Liver (tissue), 9 donors: ENCODE results near the gene THADA. TPM values are rescaled to one million over a fixed set of nuclear protein-coding genes. Genes with fewer than 3 reads are reported as not detected.

Experiments used
- DNase-seq: peaks from one replicate; pipeline ENCODE4 v3.0.0-alpha.2; 2017; ENCODE audit warnings: low spot score
- H3K27ac ChIP-seq, 2 donors: one replicate each; pipeline ENCODE4 v1.7.0; 2013; ENCODE audit warnings: inconsistent platforms in 2 of 2, low read length in 2 of 2, control low read depth in 1 of 2, low read depth in 1 of 2, mild to moderate bottlenecking in 1 of 2
- H3K27me3 ChIP-seq, 4 donors: one replicate each; pipeline versions ENCODE4 v1.6.1 to v1.7.0; 2013; ENCODE audit warnings: low read length in 3 of 4, inconsistent platforms in 1 of 4, mild to moderate bottlenecking in 1 of 4, moderate library complexity in 1 of 4; ENCODE audit not compliant: control insufficient read depth in 4 of 4, insufficient read depth in 4 of 4
- H3K36me3 ChIP-seq, 4 donors: one replicate each; pipeline versions ENCODE4 v1.6.1 to v1.7.0; 2013; ENCODE audit warnings: low read length in 3 of 4, mild to moderate bottlenecking in 3 of 4, low read depth in 1 of 4, moderate library complexity in 1 of 4; ENCODE audit not compliant: control insufficient read depth in 4 of 4, insufficient read depth in 3 of 4
- H3K4me1 ChIP-seq, 4 donors: one replicate each; pipeline versions ENCODE4 v1.6.1 to v1.7.0; 2013; ENCODE audit warnings: low read length in 3 of 4, mild to moderate bottlenecking in 3 of 4, moderate library complexity in 1 of 4; ENCODE audit not compliant: control insufficient read depth in 4 of 4, insufficient read depth in 4 of 4
- H3K4me3 ChIP-seq, 3 donors: one replicate each; pipeline versions ENCODE4 v1.6.1 to v1.7.0; 2013; ENCODE audit warnings: low read length in 3 of 3, control low read depth in 1 of 3, low read depth in 1 of 3, mild to moderate bottlenecking in 1 of 3
- H3K9ac ChIP-seq, 2 donors: one replicate each; pipeline ENCODE4 v1.7.0; 2013; ENCODE audit warnings: low read length in 2 of 2, mild to moderate bottlenecking in 2 of 2, moderate library complexity in 2 of 2, control low read depth in 1 of 2, low read depth in 1 of 2
- H3K9me3 ChIP-seq, 4 donors: one replicate each; pipeline versions ENCODE4 v1.6.1 to v1.7.0; 2013; ENCODE audit warnings: low read length in 3 of 4; ENCODE audit not compliant: control insufficient read depth in 4 of 4
- ATF3 ChIP-seq: IDR thresholded peaks from 2 replicates; pipeline ENCODE4 v1.6.1; 2016; ENCODE audit warnings: antibody characterized with exemption
- EGR1 ChIP-seq, 2 donors: IDR thresholded peaks; 2 replicates each; pipeline ENCODE4 v1.6.1; 2016 to 2018; ENCODE audit warnings: antibody characterized with exemption in 2 of 2, low read depth in 2 of 2
- FOXA1 ChIP-seq: IDR thresholded peaks from 2 replicates; pipeline ENCODE4 v1.6.1; 2016; ENCODE audit warnings: antibody characterized with exemption
- FOXA2 ChIP-seq: IDR thresholded peaks from 2 replicates; pipeline ENCODE4 v1.6.1; 2016; ENCODE audit warnings: antibody characterized with exemption
- GABPA ChIP-seq, 2 donors: IDR thresholded peaks in 1 of 2; conservative IDR thresholded peaks in 1 of 2; 2 replicates each; pipeline ENCODE4 v1.6.1; 2016; ENCODE audit warnings: antibody characterized with exemption in 2 of 2, mild to moderate bottlenecking in 1 of 2, moderate library complexity in 1 of 2
- HNF4A ChIP-seq, 2 donors: conservative IDR thresholded peaks; 2 replicates each; pipeline ENCODE4 v1.6.1; 2016; ENCODE audit warnings: antibody characterized with exemption in 2 of 2, mild to moderate bottlenecking in 2 of 2
- HNF4G ChIP-seq: IDR thresholded peaks from 2 replicates; pipeline ENCODE4 v1.6.1; 2016; ENCODE audit warnings: antibody characterized with exemption
- JUND ChIP-seq, 2 donors: IDR thresholded peaks; 2 replicates each; pipeline ENCODE4 v1.6.1; 2016; ENCODE audit warnings: antibody characterized with exemption in 2 of 2
- NR2F2 ChIP-seq: IDR thresholded peaks from 2 replicates; pipeline ENCODE4 v1.6.1; 2016; ENCODE audit warnings: antibody characterized with exemption
- RAD21 ChIP-seq, 2 donors: IDR thresholded peaks; 2 replicates each; pipeline ENCODE4 v1.6.1; 2016; ENCODE audit warnings: antibody characterized with exemption in 2 of 2, mild to moderate bottlenecking in 2 of 2
- RXRA ChIP-seq, 2 donors: IDR thresholded peaks; 2 replicates each; pipeline ENCODE4 v1.6.1; 2017 to 2018; ENCODE audit warnings: antibody characterized with exemption in 2 of 2, mild to moderate bottlenecking in 1 of 2
- SP1 ChIP-seq: IDR thresholded peaks from 2 replicates; pipeline ENCODE4 v1.6.1; 2018; ENCODE audit warnings: antibody characterized with exemption, mild to moderate bottlenecking
- TAF1 ChIP-seq: conservative IDR thresholded peaks from 2 replicates; pipeline ENCODE4 v1.6.1; 2016; ENCODE audit warnings: antibody characterized with exemption, mild to moderate bottlenecking
- YY1 ChIP-seq: IDR thresholded peaks from 2 replicates; pipeline ENCODE4 v1.6.1; 2016; ENCODE audit warnings: antibody characterized with exemption, mild to moderate bottlenecking
- ZBTB33 ChIP-seq: IDR thresholded peaks from 2 replicates; pipeline ENCODE4 v1.6.1; 2016; ENCODE audit warnings: antibody characterized with exemption
- WGBS: extraction: QIAGEN DNeasy Blood & Tissue Kit; methylation state at CpG from one replicate; pipeline ENCODE4 v1.1.7; 2013; 5-methylcytosine and 5-hydroxymethylcytosine counted together
- polyA plus RNA-seq, 2 donors: library from polyadenylated mRNA; stranded (reverse) in 1 of 2; unstranded in 1 of 2; fragments of 200-250 nt in 1 of 2; fragments of >200 nt in 1 of 2; fragmentation: Nextera tagmentation in 1 of 2; extraction: Ambion mirVana in 1 of 2; gene quantifications; one replicate each; pipeline versions ENCODE4 v1.2.1 to v1.2.3, GENCODE V29; 2013 to 2015
- total RNA-seq, 2 donors: library from RNA; depleted of rRNA; stranded (reverse); fragments of >200 nt; gene quantifications; one replicate each; pipeline ENCODE4 v1.2.3, GENCODE V29; 2014
- TF ChIP-seq, protein P1 (sequence below): fragments of 150-350 bp; IDR thresholded peaks from 2 replicates; pipeline ENCODE4 v1.5.1; 2017; ENCODE audit warnings: improper control_type of control experiment, low read depth, low read length; ENCODE audit not compliant: missing input control
- TF ChIP-seq, protein P2 (sequence below): IDR thresholded peaks from 2 replicates; pipeline ENCODE4 v1.6.1; 2016; ENCODE audit warnings: antibody characterized with exemption
- TF ChIP-seq, protein P3 (sequence below): IDR thresholded peaks from 2 replicates; pipeline ENCODE4 v1.6.1; 2016; ENCODE audit warnings: antibody characterized with exemption, mild to moderate bottlenecking
- donor health status: healthy.
- donor health status: healthy.
- donor health status: healthy.
- donor health status: healthy.
- donor health status: healthy.

The THADA gene
- total RNA-seq (10 to 100 TPM; 15.8 to 37.2 TPM), polyA plus RNA-seq (10 to 100 TPM; 12.0 to 28.8 TPM)

GRCh38 chr2:43595603-43596412, at the start of gene THADA:
Gene THADA, minus strand, starts transcription at chr2:43596038. Its CDS starts 3,646 bp downstream, at chr2:43592392.
- peak; percentile 97 for DNase-seq
- no peaks in the 10 kb centered on the region for H3K9me3 ChIP-seq
- peaks cover 1 to 17% (median 12%) of the 10 kb centered on the region in 4 donors for H3K4me1 ChIP-seq
- H3K4me3 ChIP-seq, result peak within 1 kb of the TSS; percentile 63 to 99 (median 91)
- H3K27ac ChIP-seq, result peak within 1 kb of the TSS; percentile 94 to 96
- H3K9ac ChIP-seq, result peak within 1 kb of the TSS; percentile 75 to 96
- WGBS, result under 1% methylated on average over 52 of the region's 52 CpGs
- H3K36me3 ChIP-seq, result peaks cover 0 to 3% (median under 1%) of the 10 kb centered on the region in 4 donors
- TF ChIP-seq JUND (IDR thresholded peaks at IDR 0.05) (peak in 1 of 2 donors; percentile 51), HNF4A (conservative IDR thresholded peaks at IDR 0.05) (peak; percentile 64 to 68), RXRA (IDR thresholded peaks at IDR 0.05) (peak; percentile 67 to 75), EGR1 (IDR thresholded peaks at IDR 0.05; ENCODE audit: low read depth in 2 of 2) (no peak), SP1 (peak; percentile 85), HNF4G (no peak), ATF3 (peak; percentile 49), RAD21 (IDR thresholded peaks at IDR 0.05) (no peak), NR2F2 (peak; percentile 82), ZBTB33 (peak; percentile 100), TAF1 (peak; percentile 87), FOXA2 (no peak), GABPA (IDR thresholded peaks at IDR 0.05 in 1 of 2, conservative IDR thresholded peaks at IDR 0.05 in 1 of 2) (peak; percentile 73 to 96), FOXA1 (no peak), YY1 (peak; percentile 85)
- TF ChIP-seq, protein P1, sequence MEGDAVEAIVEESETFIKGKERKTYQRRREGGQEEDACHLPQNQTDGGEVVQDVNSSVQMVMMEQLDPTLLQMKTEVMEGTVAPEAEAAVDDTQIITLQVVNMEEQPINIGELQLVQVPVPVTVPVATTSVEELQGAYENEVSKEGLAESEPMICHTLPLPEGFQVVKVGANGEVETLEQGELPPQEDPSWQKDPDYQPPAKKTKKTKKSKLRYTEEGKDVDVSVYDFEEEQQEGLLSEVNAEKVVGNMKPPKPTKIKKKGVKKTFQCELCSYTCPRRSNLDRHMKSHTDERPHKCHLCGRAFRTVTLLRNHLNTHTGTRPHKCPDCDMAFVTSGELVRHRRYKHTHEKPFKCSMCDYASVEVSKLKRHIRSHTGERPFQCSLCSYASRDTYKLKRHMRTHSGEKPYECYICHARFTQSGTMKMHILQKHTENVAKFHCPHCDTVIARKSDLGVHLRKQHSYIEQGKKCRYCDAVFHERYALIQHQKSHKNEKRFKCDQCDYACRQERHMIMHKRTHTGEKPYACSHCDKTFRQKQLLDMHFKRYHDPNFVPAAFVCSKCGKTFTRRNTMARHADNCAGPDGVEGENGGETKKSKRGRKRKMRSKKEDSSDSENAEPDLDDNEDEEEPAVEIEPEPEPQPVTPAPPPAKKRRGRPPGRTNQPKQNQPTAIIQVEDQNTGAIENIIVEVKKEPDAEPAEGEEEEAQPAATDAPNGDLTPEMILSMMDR, result no peak
- TF ChIP-seq, protein P2, sequence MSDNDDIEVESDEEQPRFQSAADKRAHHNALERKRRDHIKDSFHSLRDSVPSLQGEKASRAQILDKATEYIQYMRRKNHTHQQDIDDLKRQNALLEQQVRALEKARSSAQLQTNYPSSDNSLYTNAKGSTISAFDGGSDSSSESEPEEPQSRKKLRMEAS, result peak; percentile 86
- TF ChIP-seq, protein P3, sequence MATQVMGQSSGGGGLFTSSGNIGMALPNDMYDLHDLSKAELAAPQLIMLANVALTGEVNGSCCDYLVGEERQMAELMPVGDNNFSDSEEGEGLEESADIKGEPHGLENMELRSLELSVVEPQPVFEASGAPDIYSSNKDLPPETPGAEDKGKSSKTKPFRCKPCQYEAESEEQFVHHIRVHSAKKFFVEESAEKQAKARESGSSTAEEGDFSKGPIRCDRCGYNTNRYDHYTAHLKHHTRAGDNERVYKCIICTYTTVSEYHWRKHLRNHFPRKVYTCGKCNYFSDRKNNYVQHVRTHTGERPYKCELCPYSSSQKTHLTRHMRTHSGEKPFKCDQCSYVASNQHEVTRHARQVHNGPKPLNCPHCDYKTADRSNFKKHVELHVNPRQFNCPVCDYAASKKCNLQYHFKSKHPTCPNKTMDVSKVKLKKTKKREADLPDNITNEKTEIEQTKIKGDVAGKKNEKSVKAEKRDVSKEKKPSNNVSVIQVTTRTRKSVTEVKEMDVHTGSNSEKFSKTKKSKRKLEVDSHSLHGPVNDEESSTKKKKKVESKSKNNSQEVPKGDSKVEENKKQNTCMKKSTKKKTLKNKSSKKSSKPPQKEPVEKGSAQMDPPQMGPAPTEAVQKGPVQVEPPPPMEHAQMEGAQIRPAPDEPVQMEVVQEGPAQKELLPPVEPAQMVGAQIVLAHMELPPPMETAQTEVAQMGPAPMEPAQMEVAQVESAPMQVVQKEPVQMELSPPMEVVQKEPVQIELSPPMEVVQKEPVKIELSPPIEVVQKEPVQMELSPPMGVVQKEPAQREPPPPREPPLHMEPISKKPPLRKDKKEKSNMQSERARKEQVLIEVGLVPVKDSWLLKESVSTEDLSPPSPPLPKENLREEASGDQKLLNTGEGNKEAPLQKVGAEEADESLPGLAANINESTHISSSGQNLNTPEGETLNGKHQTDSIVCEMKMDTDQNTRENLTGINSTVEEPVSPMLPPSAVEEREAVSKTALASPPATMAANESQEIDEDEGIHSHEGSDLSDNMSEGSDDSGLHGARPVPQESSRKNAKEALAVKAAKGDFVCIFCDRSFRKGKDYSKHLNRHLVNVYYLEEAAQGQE, result peak; percentile 91
- H3K27me3 ChIP-seq, result no peaks in the 10 kb centered on the region
